DLD1 (cell line): ENCODE data around the gene FBXO45.
"Not testable (repeated sequence)": the region's sequence is repeated elsewhere in the genome, so short reads cannot be mapped to it uniquely, and the experiment has no call there.

Source experiments
- in situ Hi-C: cut with HindIII; loops from 2 replicates; pipeline ENCODE4 v1.10.0; 2017; ENCODE audit warnings: low sequenced_read_pairs

FBXO45 gene

DNA sequence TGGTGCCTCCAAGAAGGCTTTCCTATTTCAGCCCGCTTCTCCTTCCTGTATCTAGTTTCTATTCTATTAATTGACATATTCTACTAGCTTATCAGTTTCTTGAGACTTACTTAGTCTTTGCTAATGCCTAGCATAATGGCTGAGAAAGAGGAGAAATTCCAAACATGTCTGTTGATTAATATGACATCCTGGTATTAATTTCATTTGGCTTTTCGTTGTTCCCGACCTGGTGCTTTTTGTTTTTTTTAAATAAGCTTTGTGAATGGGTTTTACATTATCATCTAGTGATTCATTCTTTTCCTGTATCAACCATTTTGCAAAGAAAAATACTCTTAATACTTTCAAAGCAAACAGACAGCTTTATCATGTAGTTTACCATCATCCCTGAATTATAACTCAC lies 13.2 kb upstream of the FBXO45 start:
- in situ Hi-C loops = no loop called here

- in situ Hi-C loops = no loop called here
Observed at GRCh38 chr3:196557236-196557635, 11.2 kb upstream of the FBXO45 start.

DNA sequence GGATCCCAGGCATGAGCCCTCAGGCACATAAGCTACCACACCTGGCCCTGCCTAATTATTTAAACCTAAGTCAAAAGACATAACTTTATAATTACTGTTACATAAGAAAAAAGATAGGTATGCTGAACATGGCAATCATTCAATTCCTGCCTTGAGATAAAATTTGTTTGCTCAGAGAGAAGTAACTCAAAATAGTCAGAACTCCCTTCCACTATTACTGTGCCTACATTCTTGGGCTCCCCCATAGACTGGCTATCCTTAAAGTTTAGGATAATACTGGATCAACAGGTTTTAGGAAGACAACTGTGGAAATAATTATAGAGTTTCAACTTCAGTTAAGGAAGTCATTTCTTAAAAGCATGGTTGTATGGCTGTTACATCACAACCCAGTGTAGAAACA lies 10.0 kb upstream of the FBXO45 start:
- in situ Hi-C loops = no loop called here

DNA sequence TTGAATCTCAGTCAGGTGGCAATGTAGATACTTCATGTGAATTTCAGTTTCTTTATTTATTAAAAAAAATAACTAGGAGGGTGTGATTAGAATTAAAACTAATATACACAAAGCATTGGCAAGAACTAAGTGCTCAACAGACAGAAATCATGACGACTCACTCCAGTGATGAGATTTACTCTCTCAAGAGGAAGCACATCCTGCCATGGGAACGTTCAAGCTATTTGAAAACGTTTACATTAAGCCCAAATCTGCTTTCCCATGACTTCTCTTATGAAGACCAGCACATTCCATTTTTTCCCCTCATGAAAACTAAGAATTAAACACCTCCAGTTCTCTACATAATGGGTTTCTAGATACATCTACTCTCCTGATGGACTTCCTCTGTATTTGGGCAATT lies 8.6 kb upstream of the FBXO45 start:
- in situ Hi-C loops = no loop called here

GRCh38 chr3:196563721-196564225 lies 4.7 kb upstream of the FBXO45 start:
- in situ Hi-C loops = no loop called here

GRCh38 chr3:196569003-196569516 lies 600 bp downstream of the FBXO45 start:
- in situ Hi-C loops = no loop called here

DNA sequence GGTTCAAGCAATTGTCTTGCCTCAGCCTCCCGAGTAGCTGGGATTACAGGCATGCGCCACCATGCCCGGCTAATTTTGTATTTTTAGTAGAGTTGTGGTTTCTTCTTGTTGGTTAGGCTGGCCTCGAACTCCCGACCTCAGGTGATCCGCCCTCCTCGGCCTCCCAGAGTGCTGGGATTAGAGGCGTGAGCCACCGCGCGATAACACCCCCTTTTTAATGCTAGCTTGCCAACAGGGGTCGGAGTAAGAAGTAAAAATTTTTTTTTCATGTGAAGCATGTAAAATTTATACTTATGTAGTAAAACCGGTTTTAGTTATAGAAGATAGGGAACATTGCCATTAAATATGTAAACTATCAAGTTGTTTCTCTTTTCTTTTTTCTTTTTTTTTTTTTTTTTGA lies 1.9 kb downstream of the FBXO45 start:
- in situ Hi-C loops = not testable (repeated sequence)

DNA sequence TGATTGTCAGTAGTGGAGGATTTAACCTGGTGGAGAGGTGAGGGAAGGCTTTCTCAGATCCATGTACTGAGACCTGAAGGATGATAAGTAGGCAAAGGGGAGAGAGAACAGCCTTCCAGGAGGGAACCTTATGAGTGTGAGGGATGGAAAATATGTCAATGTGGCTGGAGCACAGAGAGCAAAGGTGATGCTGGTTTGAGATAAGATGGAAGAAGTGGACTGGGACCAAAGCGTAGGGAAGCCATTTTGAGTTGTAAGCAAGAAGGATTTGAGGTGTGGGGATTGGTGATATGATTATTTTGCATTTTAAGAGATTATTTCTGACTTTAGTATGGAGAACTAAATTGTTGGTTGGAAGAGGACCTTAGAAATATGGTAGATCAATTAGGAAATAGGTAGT lies 3.9 kb downstream of the FBXO45 start:
- in situ Hi-C loops = no loop called here

DNA sequence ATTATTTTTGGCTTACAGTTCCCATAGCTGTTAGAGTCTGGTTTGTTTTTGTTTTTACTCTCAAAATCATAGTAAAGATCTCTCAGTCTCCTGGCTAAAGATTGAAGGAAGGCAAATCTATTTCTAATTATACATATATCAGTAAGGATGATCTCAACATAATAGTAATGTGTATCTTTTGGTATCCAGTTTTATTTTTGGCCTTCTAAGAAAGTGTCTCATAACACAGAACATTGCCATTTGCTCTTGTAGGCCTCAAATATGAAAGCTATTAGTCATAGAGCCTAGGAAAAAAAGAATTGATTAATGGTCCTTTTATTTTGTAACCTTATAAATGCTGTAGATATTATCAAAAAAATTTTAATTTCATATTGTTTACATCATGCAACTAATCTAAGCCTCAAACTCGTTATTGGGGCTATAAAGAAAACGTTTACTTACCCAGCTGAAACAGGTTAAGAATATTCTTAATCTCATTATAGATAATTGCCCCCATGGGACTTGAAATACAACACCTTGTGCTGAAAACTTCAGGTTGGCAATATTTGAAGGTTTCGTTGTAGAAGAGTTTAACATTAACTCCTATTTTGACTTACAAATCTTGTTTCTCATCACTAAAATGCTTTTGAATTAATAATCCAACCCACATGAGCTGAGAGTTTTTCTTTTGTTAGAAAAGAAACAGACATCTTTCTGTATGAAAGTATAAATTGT lies 16.7 kb downstream of the FBXO45 start:
- in situ Hi-C loops = no loop called here

GRCh38 chr3:196590279-196590678 lies 21.8 kb downstream of the FBXO45 start:
- in situ Hi-C loops = no loop called here

GRCh38 chr3:196596355-196596754 lies 27.9 kb downstream of the FBXO45 start:
- in situ Hi-C loops = no loop called here

GRCh38 chr3:196597971-196598733 lies 29.7 kb downstream of the FBXO45 start:
- in situ Hi-C loops = not testable (repeated sequence)

GRCh38 chr3:196599734-196600128 lies 31.3 kb downstream of the FBXO45 start:
- in situ Hi-C loops = loop anchor here (5.0 kb wide), 1 partner anchor 88 kb away; no protein-coding TSS in a partner anchor

GRCh38 chr3:196600359-196600758 lies 31.9 kb downstream of the FBXO45 start:
- in situ Hi-C loops = loop anchor here (5.0 kb wide), 1 partner anchor 87 kb away; no protein-coding TSS in a partner anchor

- in situ Hi-C loops = loop anchor here (5.0 kb wide), 1 partner anchor 85 kb away; no protein-coding TSS in a partner anchor
Observed at GRCh38 chr3:196602673-196603072, 34.2 kb downstream of the FBXO45 start.

- in situ Hi-C loops = loop anchor here (5.0 kb wide), 1 partner anchor 84 kb away; no protein-coding TSS in a partner anchor
Observed at GRCh38 chr3:196603683-196604082, 35.2 kb downstream of the FBXO45 start.

- in situ Hi-C loops = loop anchor here (5.0 kb wide), 1 partner anchor 83 kb away; no protein-coding TSS in a partner anchor
Observed at GRCh38 chr3:196604548-196604947, 36.1 kb downstream of the FBXO45 start.

GRCh38 chr3:196608693-196609092 lies 40.2 kb downstream of the FBXO45 start:
- in situ Hi-C loops = no loop called here

- in situ Hi-C loops = no loop called here
Observed at GRCh38 chr3:196609343-196609775, 40.9 kb downstream of the FBXO45 start.

GRCh38 chr3:196609805-196610515 lies 41.5 kb downstream of the FBXO45 start:
- in situ Hi-C loops = no loop called here
